Measurements from ENCODE around the gene SMOC2. TPM values are rescaled to one million over a fixed set of nuclear protein-coding genes. Genes with fewer than 3 reads are reported as not detected.

SMOC2 gene
- total RNA-seq, 1 donor from 2014 or later = 0.53 TPM

DNA sequence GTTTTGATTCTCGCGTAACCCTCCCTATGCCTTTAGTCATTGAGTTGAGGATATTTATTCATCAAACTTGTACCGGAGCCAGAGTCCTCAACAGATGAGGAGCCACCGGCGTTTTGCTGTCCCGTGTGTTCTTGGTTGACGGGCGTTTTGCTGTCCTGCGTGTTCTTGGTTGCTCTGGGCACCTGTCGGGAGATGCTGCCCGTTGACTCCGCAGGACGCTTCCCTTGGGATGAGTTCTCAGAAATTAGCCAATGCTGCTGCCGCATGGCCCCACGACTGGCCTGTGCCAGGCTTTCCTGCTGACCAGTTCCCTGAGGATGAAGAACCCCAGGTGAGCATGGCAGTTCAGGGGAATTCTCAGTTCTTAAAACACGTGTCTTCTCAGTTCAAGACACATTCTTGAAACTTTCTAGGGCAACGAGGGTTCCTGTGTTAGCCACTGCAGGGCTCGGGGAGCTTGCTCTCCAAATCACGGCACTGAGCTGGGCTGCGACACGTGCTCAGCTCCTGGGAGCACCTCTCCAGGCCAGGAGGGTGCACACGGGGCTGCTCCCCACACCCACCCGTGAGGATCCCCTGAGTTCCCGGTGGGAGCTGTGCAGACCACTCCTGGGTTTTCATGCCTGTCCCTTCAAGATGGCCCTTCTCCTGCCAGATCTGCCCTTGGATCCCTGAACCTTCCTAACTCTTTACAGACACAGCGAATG, 265.6 kb downstream of the SMOC2 start:
- TF ChIP-seq, protein P1, sequence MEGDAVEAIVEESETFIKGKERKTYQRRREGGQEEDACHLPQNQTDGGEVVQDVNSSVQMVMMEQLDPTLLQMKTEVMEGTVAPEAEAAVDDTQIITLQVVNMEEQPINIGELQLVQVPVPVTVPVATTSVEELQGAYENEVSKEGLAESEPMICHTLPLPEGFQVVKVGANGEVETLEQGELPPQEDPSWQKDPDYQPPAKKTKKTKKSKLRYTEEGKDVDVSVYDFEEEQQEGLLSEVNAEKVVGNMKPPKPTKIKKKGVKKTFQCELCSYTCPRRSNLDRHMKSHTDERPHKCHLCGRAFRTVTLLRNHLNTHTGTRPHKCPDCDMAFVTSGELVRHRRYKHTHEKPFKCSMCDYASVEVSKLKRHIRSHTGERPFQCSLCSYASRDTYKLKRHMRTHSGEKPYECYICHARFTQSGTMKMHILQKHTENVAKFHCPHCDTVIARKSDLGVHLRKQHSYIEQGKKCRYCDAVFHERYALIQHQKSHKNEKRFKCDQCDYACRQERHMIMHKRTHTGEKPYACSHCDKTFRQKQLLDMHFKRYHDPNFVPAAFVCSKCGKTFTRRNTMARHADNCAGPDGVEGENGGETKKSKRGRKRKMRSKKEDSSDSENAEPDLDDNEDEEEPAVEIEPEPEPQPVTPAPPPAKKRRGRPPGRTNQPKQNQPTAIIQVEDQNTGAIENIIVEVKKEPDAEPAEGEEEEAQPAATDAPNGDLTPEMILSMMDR (IDR thresholded peaks at IDR 0.05; ENCODE audit: insufficient read depth, low read length, severe bottlenecking) = no peak
- Histone ChIP-seq H3K4me3 (ENCODE audit: low read depth, low read length) (no peak overlapping the region), H3K36me3 (ENCODE audit: control insufficient read depth, insufficient read depth, low read length) (no peaks in the 10 kb centered on the region), H3K27me3 (ENCODE audit: control insufficient read depth, insufficient read depth, low read length) (no peaks in the 10 kb centered on the region)
- DNase-seq (ENCODE audit: low read depth) (no peak), FAIRE-seq (no peak)

DNA sequence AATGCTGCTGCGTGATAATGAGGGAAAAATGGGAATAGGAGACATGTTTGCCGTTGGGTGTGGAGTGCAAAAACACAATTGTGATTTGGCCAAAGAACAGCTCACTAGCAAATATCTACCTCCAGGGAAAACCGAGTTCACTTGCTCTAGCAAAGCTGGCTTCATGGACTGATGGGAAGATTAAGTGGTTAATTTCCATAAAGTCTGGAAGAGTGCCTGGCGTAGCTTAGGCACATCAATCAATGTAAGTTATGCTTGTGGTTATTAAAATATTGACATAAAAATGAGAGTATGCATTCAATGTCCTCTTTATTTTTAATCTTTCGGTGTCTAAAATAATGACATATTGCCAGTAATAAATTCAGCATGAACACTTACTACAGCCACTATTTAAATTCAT, 267.5 kb downstream of the SMOC2 start:
- no peaks in the 10 kb centered on the region for H3K27me3 ChIP-seq (ENCODE audit: control insufficient read depth, insufficient read depth, low read length)
- FAIRE-seq (no peak), DNase-seq (ENCODE audit: low read depth) (no peak)
- H3K4me3 ChIP-seq (ENCODE audit: low read depth, low read length) = no peak overlapping the region
- TF ChIP-seq, protein P1 (IDR thresholded peaks at IDR 0.05; ENCODE audit: insufficient read depth, low read length, severe bottlenecking) = no peak
- H3K36me3 ChIP-seq (ENCODE audit: control insufficient read depth, insufficient read depth, low read length) = no peaks in the 10 kb centered on the region

DNA sequence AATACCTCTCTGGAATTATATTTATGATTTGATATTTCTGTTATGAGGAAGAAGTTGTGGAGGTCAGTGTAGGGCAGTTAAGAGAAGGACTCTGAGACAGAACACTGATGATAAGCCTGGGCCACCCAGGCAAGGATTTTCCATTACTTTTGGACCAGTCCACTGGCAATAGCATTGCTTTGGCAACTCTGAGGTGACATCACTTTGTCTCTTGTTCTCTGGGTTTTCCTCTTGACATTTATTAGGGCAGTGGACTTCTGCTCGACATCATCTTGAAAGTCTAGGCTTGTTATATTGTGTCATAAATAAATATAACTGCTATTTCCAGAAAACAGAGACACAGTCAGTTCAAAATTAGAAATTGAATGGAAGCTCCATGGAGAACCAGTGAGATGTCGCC, 268.0 kb downstream of the SMOC2 start:
- H3K4me3 ChIP-seq (ENCODE audit: low read depth, low read length) = no peak overlapping the region
- TF ChIP-seq, protein P1 (IDR thresholded peaks at IDR 0.05; ENCODE audit: insufficient read depth, low read length, severe bottlenecking) = no peak
- no peaks in the 10 kb centered on the region for H3K36me3 ChIP-seq (ENCODE audit: control insufficient read depth, insufficient read depth, low read length)
- no peak for FAIRE-seq
- DNase-seq (ENCODE audit: low read depth) = no peak
- no peaks in the 10 kb centered on the region for H3K27me3 ChIP-seq (ENCODE audit: control insufficient read depth, insufficient read depth, low read length)

DNA sequence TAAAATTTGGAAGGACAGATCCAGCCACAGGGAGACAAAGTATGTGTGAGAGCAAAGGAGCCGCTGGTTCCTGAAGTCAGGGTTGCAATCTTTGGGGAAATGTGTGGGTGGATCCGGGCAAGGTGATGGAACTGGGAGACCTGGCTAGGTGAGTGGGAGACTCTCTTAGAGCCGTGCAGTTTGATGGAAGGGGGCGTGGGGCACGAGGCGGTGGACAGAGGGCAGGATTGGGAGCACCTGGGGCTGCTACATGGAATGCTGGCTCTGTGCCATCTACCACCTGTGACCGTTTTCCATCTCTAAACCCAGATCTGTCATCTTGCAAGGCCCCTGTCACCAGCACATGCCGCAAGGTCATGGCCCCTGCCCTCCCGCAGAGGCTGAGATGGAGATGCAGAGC, 268.4 kb downstream of the SMOC2 start:
- no peaks in the 10 kb centered on the region for H3K27me3 ChIP-seq (ENCODE audit: control insufficient read depth, insufficient read depth, low read length)
- FAIRE-seq = no peak
- H3K36me3 ChIP-seq (ENCODE audit: control insufficient read depth, insufficient read depth, low read length) = no peaks in the 10 kb centered on the region
- H3K4me3 ChIP-seq (ENCODE audit: low read depth, low read length) = no peak overlapping the region
- TF ChIP-seq, protein P1 (IDR thresholded peaks at IDR 0.05; ENCODE audit: insufficient read depth, low read length, severe bottlenecking) = no peak
- DNase-seq (ENCODE audit: low read depth) = no peak

DNA sequence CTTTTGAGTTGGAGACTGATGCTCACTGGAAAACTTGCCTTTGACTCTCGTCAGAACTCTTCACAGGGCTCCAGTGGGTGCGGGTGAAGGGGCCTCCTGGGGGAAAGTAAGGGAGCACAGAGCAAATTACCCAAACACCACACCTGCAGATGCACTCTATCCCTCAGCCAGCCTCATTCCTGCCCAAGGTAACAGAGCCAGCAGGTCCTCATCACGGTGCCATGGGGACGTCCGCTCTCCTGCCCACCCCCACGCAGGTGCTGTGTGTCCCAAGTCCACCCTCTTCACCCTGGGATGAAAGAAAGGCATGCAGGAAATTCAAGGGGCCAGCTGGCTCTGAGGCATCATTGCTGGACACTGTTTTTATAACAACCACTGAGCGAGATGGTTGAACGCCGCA, 269.0 kb downstream of the SMOC2 start:
- H3K4me3 ChIP-seq (ENCODE audit: low read depth, low read length) = no peak overlapping the region
- no peak for DNase-seq (ENCODE audit: low read depth)
- no peaks in the 10 kb centered on the region for H3K36me3 ChIP-seq (ENCODE audit: control insufficient read depth, insufficient read depth, low read length)
- no peak for FAIRE-seq
- TF ChIP-seq, protein P1 (IDR thresholded peaks at IDR 0.05; ENCODE audit: insufficient read depth, low read length, severe bottlenecking) = no peak
- no peaks in the 10 kb centered on the region for H3K27me3 ChIP-seq (ENCODE audit: control insufficient read depth, insufficient read depth, low read length)
